AG04449 (cell line): ENCODE data around the gene CADM1.

ENCODE experiments used
- CTCF ChIA-PET: fragments of 350-600 bp; formaldehyde crosslinking; extraction: SDS; loops from one replicate; lab custom pipeline; 2021; ENCODE audit warnings: antibody characterized with exemption; lab: Yijun Ruan, JAX
- POLR2A ChIA-PET: fragments of 400-600, 350-600 bp; formaldehyde crosslinking; extraction: SDS; loops from one replicate; lab custom pipeline; 2020; ENCODE audit warnings: antibody characterized with exemption, inconsistent platforms; lab: Yijun Ruan, JAX
- DNase-seq: peaks from one replicate; pipeline ENCODE4 v3.0.0-alpha.2; 2010; ENCODE audit warnings: low read depth, low spot score
- H3K4me3 ChIP-seq: 2 replicates; pipeline ENCODE4 v1.5.1; 2011; ENCODE audit warnings: low read depth, mild to moderate bottlenecking, control low read depth, low read length
- TF ChIP-seq, protein P1 (sequence below): IDR thresholded peaks from one replicate; pipeline ENCODE4 v1.5.1; 2011; ENCODE audit warnings: mild to moderate bottlenecking, moderate library complexity, low read length, control low read depth, inconsistent platforms; ENCODE audit not compliant: insufficient read depth; ENCODE audit errors: missing control alignments

CADM1 gene

GRCh38 chr11:115500547-115501501, 3.4 kb downstream of the CADM1 start:
- no peak overlapping the region for H3K4me3 ChIP-seq
- POLR2A ChIA-PET = no interaction called here
- CTCF ChIA-PET = interaction anchor here (0.9 to 3.2 kb wide), 5 partner anchors 8 to 178 kb away, joined by 3 to 46 read pairs (median 5); no protein-coding TSS in a partner anchor
- DNase-seq = no peak
- TF ChIP-seq, protein P1, sequence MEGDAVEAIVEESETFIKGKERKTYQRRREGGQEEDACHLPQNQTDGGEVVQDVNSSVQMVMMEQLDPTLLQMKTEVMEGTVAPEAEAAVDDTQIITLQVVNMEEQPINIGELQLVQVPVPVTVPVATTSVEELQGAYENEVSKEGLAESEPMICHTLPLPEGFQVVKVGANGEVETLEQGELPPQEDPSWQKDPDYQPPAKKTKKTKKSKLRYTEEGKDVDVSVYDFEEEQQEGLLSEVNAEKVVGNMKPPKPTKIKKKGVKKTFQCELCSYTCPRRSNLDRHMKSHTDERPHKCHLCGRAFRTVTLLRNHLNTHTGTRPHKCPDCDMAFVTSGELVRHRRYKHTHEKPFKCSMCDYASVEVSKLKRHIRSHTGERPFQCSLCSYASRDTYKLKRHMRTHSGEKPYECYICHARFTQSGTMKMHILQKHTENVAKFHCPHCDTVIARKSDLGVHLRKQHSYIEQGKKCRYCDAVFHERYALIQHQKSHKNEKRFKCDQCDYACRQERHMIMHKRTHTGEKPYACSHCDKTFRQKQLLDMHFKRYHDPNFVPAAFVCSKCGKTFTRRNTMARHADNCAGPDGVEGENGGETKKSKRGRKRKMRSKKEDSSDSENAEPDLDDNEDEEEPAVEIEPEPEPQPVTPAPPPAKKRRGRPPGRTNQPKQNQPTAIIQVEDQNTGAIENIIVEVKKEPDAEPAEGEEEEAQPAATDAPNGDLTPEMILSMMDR = no peak

- ChIA-PET CTCF (interaction anchor here (1.1 to 1.8 kb wide), 2 partner anchors 175 kb away, joined by 3 to 5 read pairs; no protein-coding TSS in a partner anchor), POLR2A (no interaction called here)
- TF ChIP-seq, protein P1 = no peak
These were observed 4.3 kb downstream of the CADM1 start for GRCh38 chr11:115499891-115500290.

GRCh38 chr11:115499241-115499799, 4.9 kb downstream of the CADM1 start:
- POLR2A ChIA-PET = no interaction called here
- no peak overlapping the region for H3K4me3 ChIP-seq
- TF ChIP-seq, protein P1 = no peak
- CTCF ChIA-PET = interaction anchor here (1.1 to 1.9 kb wide), 2 partner anchors 10 to 175 kb away, joined by 3 to 5 read pairs; no protein-coding TSS in a partner anchor
- no peak for DNase-seq

More at GRCh38 chr11:115499891-115500290, 4.3 kb downstream of the CADM1 start:
- no peak overlapping the region for H3K4me3 ChIP-seq
- DNase-seq = no peak

DNA sequence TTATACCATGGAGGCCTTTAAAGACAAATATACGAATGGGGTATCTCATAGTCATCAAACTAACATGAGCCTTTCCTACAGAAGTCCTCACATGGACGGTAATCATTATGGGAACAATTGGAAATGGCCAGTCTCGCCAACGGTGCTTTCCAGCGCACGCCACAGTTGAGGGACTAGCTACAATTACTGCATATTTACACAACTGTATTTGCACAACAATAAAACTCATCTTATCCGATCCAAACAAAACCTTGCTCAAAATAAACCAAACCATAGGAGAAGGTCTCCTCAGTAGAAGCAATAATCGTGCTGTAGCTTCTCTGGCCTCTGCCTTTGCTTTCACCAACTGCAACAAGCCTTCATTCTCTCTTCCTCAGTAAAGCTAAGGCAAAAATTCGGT, 5.9 kb downstream of the CADM1 start:
- POLR2A ChIA-PET = no interaction called here
- H3K4me3 ChIP-seq = no peak overlapping the region
- DNase-seq = no peak
- CTCF ChIA-PET = interaction anchor here (1.9 kb wide), 1 partner anchor 9 kb away, joined by 5 read pairs; no protein-coding TSS in a partner anchor
- TF ChIP-seq, protein P1 = no peak

DNA sequence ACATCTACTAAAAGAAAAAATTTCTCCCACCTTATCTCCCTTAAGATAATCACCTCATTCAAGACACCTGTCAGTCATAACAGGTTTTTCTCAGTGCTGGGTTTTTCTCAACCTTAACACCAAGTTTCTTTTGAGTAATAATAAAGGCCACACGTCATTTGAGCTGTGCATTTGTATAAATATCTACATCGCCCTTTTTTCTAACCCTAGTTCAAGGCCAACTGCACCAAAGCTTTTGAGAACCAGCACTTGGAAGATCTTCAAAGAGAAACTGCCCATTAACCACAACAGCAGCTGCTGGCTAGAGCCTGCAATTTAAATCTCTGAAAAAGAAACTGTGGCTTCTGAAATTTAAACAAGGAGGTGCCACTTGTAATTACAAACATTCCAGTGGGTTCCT, 6.9 kb downstream of the CADM1 start:
- CTCF ChIA-PET = interaction anchor here (1.9 kb wide), 1 partner anchor 8 kb away, joined by 5 read pairs; no protein-coding TSS in a partner anchor
- H3K4me3 ChIP-seq = no peak overlapping the region
- POLR2A ChIA-PET = no interaction called here
- TF ChIP-seq, protein P1 = no peak
- DNase-seq = no peak

GRCh38 chr11:115496892-115497291, 7.3 kb downstream of the CADM1 start:
- CTCF ChIA-PET = no interaction called here
- POLR2A ChIA-PET = no interaction called here
- no peak for DNase-seq
- TF ChIP-seq, protein P1 = no peak
- no peak overlapping the region for H3K4me3 ChIP-seq
